PC-3 (cell line): ENCODE data around the gene NET1. TPM values are rescaled to one million over a fixed set of nuclear protein-coding genes. Genes with fewer than 3 reads are reported as not detected.

Source experiments
- ATAC-seq: fragments of 200-7000 bp; cut with Tn5 transposase; 2 replicates; pipeline ENCODE4 v1.9.1; 2020; ENCODE audit warnings: mild to moderate bottlenecking, moderate library complexity
- BruUV-seq: library from RNA; stranded (reverse); fragments of 400-500 nt; replicated peaks from 2 replicates; lab custom pipeline; 2021; lab: Mats Ljungman, UMichigan
- CTCF ChIA-PET: fragments of 300-600 bp; sonication (Branson Sonifier 250); formaldehyde crosslinking; loops from one replicate; lab custom pipeline; 2022; ENCODE audit warnings: antibody characterized with exemption; lab: Charles Lee
- POLR2A ChIA-PET: fragments of 300-600 bp; sonication (Branson Sonifier 250); formaldehyde crosslinking; loops from one replicate; lab custom pipeline; 2022; ENCODE audit warnings: antibody characterized with exemption; ENCODE audit not compliant: unreplicated experiment; lab: Charles Lee
- DNase-seq: peaks from one replicate; pipeline ENCODE4 v3.0.0-alpha.2; 2015
- H2AFZ ChIP-seq: fragments of 300-600 bp; sonication (generic); 2 replicates; pipeline ENCODE4 v1.6.0; 2016; ENCODE audit warnings: antibody characterized with exemption, low read length
- H3F3A ChIP-seq: fragments of 300-600 bp; sonication (generic); one replicate; pipeline ENCODE4 v1.6.0; 2017; ENCODE audit warnings: antibody characterized with exemption, low read length, control low read depth, mild to moderate bottlenecking; ENCODE audit not compliant: unreplicated experiment
- H3K27ac ChIP-seq: fragments of 300-600 bp; sonication (generic); 2 replicates; pipeline ENCODE4 v1.5.1; 2016; ENCODE audit warnings: mild to moderate bottlenecking, low read length
- H3K27me3 ChIP-seq: fragments of 300-600 bp; sonication (generic); 2 replicates; pipeline ENCODE4 v1.6.1; 2016; ENCODE audit warnings: low read length, mixed read lengths
- H3K36me3 ChIP-seq: fragments of 300-600 bp; sonication (generic); 2 replicates; pipeline ENCODE4 v1.6.1; 2016; ENCODE audit warnings: low read depth, mixed run types, low read length, mixed read lengths
- H3K4me1 ChIP-seq: fragments of 300-600 bp; sonication (generic); 2 replicates; pipeline ENCODE4 v1.5.1; 2016; ENCODE audit warnings: low read length; ENCODE audit not compliant: insufficient read depth
- H3K4me2 ChIP-seq: fragments of 300-600 bp; sonication (generic); 2 replicates; pipeline ENCODE4 v1.6.0; 2016; ENCODE audit warnings: low read length
- H3K4me3 ChIP-seq: fragments of 300-600 bp; sonication (generic); 2 replicates; pipeline ENCODE4 v1.5.1; 2016; ENCODE audit warnings: mild to moderate bottlenecking, low read length, mixed read lengths
- H3K79me2 ChIP-seq: fragments of 300-600 bp; sonication (generic); 2 replicates; pipeline ENCODE4 v1.6.1; 2017; ENCODE audit warnings: low read length, mixed read lengths
- H3K9ac ChIP-seq: fragments of 300-600 bp; sonication (generic); 2 replicates; pipeline ENCODE4 v1.6.0; 2016; ENCODE audit warnings: mild to moderate bottlenecking, low read length
- H3K9me2 ChIP-seq: fragments of 300-600 bp; sonication (generic); replicated peaks from 2 replicates; pipeline ENCODE4 v1.6.1; 2016; ENCODE audit warnings: mixed run types, low read length, mixed read lengths
- H3K9me3 ChIP-seq: fragments of 300-600 bp; sonication (generic); 2 replicates; pipeline ENCODE4 v1.6.1; 2016; ENCODE audit warnings: low read length, mixed read lengths
- H4K20me1 ChIP-seq: fragments of 300-600 bp; sonication (generic); 2 replicates; pipeline ENCODE4 v1.6.1; 2016; ENCODE audit warnings: low read length, mixed read lengths
- EZH2 ChIP-seq: fragments of 300-600 bp; sonication (generic); IDR thresholded peaks from one replicate; pipeline ENCODE4 v1.6.1; 2017; ENCODE audit warnings: antibody characterized with exemption, mild to moderate bottlenecking, low read length; ENCODE audit not compliant: unreplicated experiment
- EZH2phosphoT487 ChIP-seq: fragments of 300-600 bp; sonication (generic); IDR thresholded peaks from 2 replicates; pipeline ENCODE4 v1.6.1; 2018; ENCODE audit warnings: mild to moderate bottlenecking, antibody characterized with exemption, low read length, borderline replicate concordance
- intact Hi-C: fragments of 100-400 bp; cut with micrococcal nuclease; formaldehyde crosslinking; loops from 2 replicates; pipeline ENCODE4 v1.9.0; 2023
- total RNA-seq: library from RNA; depleted of rRNA; stranded (reverse); fragments of >200 nt; gene quantifications from 2 replicates; pipeline ENCODE4 v1.2.3, GENCODE V29; 2014
- TF ChIP-seq, protein P1 (sequence below): fragments of 300-600 bp; sonication (generic); conservative IDR thresholded peaks from 2 replicates; pipeline ENCODE4 v1.5.1; 2017; ENCODE audit warnings: antibody characterized with exemption, low read depth, mild to moderate bottlenecking, low read length

Gene NET1
- total RNA-seq, 1 experiment from 2014 or later, result 88.2 TPM

DNA sequence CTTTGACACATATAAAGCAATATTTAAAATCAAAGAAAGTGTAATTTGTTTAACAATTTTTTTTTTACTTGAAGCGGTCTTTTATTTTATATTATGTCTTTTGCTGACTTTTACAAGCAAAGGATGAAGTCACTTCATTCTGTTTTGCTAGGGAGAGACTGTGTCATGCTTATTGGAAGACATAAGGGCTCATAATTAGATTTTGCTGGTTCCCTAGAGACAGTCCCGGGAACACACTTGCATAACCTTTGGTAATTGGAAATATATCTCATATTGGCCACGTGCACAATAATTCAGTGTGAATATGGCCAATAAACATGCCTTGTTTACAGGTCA, 448 bp upstream of the NET1 start:
- Histone ChIP-seq H3K9me3 (no peaks in the 10 kb centered on the region), H3K4me3 (peak overlapping the region; percentile 71), H3K27ac (no peak overlapping the region), H3K36me3 (no peaks in the 10 kb centered on the region), H2AFZ (peak overlapping the region; percentile 86), H3K9me2 (no peaks in the 10 kb centered on the region), H3K4me2 (peak overlapping the region; percentile 74), H3K9ac (no peak overlapping the region), H4K20me1 (no peaks in the 10 kb centered on the region), H3K27me3 (no peaks in the 10 kb centered on the region), H3K4me1 (peaks cover 5% of the 10 kb centered on the region; the same call in 1 of the 2 replicates), H3K79me2 (peaks cover 40% of the 10 kb centered on the region), H3F3A (no peaks in the 10 kb centered on the region)
- ATAC-seq (peak; percentile 21), DNase-seq (no peak)
- no TSS peak for BruUV-seq
- intact Hi-C loops, result loop anchor here (1.0 kb wide), 1 partner anchor 8 kb away; the partner anchor contains the start of gene TUBAL3
- TF ChIP-seq, protein P1, sequence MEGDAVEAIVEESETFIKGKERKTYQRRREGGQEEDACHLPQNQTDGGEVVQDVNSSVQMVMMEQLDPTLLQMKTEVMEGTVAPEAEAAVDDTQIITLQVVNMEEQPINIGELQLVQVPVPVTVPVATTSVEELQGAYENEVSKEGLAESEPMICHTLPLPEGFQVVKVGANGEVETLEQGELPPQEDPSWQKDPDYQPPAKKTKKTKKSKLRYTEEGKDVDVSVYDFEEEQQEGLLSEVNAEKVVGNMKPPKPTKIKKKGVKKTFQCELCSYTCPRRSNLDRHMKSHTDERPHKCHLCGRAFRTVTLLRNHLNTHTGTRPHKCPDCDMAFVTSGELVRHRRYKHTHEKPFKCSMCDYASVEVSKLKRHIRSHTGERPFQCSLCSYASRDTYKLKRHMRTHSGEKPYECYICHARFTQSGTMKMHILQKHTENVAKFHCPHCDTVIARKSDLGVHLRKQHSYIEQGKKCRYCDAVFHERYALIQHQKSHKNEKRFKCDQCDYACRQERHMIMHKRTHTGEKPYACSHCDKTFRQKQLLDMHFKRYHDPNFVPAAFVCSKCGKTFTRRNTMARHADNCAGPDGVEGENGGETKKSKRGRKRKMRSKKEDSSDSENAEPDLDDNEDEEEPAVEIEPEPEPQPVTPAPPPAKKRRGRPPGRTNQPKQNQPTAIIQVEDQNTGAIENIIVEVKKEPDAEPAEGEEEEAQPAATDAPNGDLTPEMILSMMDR, result no peak
- TF ChIP-seq EZH2 (no peak), EZH2phosphoT487 (no peak)
- CTCF ChIA-PET, result no interaction called here
- POLR2A ChIA-PET, result interaction anchor here (1.1 kb wide), 1 partner anchor 330 kb away, joined by 5 read pairs; no protein-coding TSS in a partner anchor

DNA sequence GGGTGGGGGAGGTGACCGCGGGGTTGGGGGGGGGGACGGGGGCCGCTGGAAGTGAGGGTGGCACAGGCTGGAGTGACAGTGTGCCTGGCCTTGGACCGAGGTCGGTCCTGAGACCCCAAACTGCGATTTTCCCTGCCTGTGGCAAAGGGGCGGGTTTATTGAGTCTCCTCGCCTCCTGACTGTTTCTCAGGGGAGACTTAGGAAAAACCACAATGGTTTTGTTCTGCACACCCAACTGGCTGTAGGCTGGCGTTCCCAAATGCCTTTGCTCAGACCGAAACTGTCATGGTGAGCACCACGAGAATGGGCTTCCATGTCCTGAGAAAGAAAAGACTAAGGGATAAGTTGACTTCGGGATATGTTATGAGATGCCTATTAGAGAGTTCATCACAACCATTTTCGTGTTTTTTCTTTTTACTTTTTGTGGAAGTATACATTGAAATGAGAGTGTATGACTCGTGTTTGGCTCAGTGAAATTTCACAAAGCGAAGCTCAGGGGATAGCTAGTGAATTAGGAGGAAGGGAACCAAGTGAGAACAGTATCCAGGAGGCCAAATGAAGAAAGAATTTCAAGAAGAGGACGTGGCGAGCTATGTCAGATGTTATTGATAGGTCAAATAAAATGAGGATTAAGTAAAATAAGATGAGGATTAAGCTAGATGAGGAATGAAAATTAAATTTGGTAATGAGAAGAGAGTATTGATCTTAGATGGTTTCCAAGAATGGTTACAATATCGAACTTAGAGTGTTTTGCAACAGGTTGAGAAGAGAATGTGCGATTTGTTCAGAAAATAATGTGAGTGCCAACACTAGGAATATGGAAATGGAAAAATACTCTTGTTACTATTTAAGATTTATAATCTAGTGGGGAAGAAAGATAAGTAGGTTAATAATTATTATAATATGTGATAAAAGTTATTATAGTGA, 918 bp downstream of the NET1 start:
- Histone ChIP-seq H3K9me2 (no peaks in the 10 kb centered on the region), H3K36me3 (no peaks in the 10 kb centered on the region), H3K9ac (peak overlapping the region; percentile 70), H3K9me3 (no peaks in the 10 kb centered on the region), H2AFZ (no peak overlapping the region), H3K4me2 (peak overlapping the region; percentile 87), H3K4me3 (peak overlapping the region; percentile 79), H3F3A (no peaks in the 10 kb centered on the region), H3K27ac (no peak overlapping the region), H4K20me1 (no peaks in the 10 kb centered on the region), H3K4me1 (peaks cover 5% of the 10 kb centered on the region; the same call in 1 of the 2 replicates), H3K79me2 (peaks cover 54% of the 10 kb centered on the region), H3K27me3 (no peaks in the 10 kb centered on the region)
- intact Hi-C loops, result no loop called here
- CTCF ChIA-PET, result no interaction called here
- ATAC-seq, result peak; percentile 45
- TSS peak; percentile 23 for BruUV-seq
- peak; percentile 20 for DNase-seq
- POLR2A ChIA-PET, result interaction anchor here (0.6 to 1.1 kb wide), 2 partner anchors 29 to 331 kb away, joined by 4 to 5 read pairs; no protein-coding TSS in a partner anchor
- TF ChIP-seq EZH2 (no peak), EZH2phosphoT487 (no peak)
- TF ChIP-seq, protein P1, result no peak
